Epidermal melanocyte (primary cell): ENCODE results near the gene TRIM67.

Source experiments
- DNase-seq: peaks from one replicate; pipeline ENCODE4 v3.0.0; 2011; ENCODE audit warnings: low spot score; ENCODE audit not compliant: insufficient read length

Gene TRIM67

GRCh38 chr1:231183639-231184590, 22.1 kb downstream of the TRIM67 start:
- DNase-seq: no peak

- no peak for DNase-seq
These were observed 23.0 kb downstream of the TRIM67 start for GRCh38 chr1:231184891-231185290.

- no peak for DNase-seq
These were observed 23.5 kb downstream of the TRIM67 start for GRCh38 chr1:231185391-231185790.

GRCh38 chr1:231186356-231187115, 24.7 kb downstream of the TRIM67 start:
- no peak for DNase-seq

GRCh38 chr1:231187571-231187970, 25.7 kb downstream of the TRIM67 start:
- DNase-seq: peak; percentile 74

GRCh38 chr1:231188072-231188471, 26.2 kb downstream of the TRIM67 start:
- no peak for DNase-seq

GRCh38 chr1:231188768-231189167, 26.9 kb downstream of the TRIM67 start:
- no peak for DNase-seq

GRCh38 chr1:231189683-231190270, 27.9 kb downstream of the TRIM67 start:
- no peak for DNase-seq

- DNase-seq: no peak
These were observed 28.6 kb downstream of the TRIM67 start for GRCh38 chr1:231190456-231190855.

GRCh38 chr1:231192620-231193163, 30.8 kb downstream of the TRIM67 start:
- no peak for DNase-seq

- no peak for DNase-seq
These were observed 32.0 kb downstream of the TRIM67 start for GRCh38 chr1:231193710-231194340.

GRCh38 chr1:231194476-231194842, 32.6 kb downstream of the TRIM67 start:
- no peak for DNase-seq

GRCh38 chr1:231194843-231195516, 33.1 kb downstream of the TRIM67 start:
- no peak for DNase-seq

GRCh38 chr1:231196307-231196706, 34.4 kb downstream of the TRIM67 start:
- DNase-seq: no peak

GRCh38 chr1:231196728-231197127, 34.9 kb downstream of the TRIM67 start:
- no peak for DNase-seq

GRCh38 chr1:231199868-231200267, 38.0 kb downstream of the TRIM67 start:
- DNase-seq: no peak

- DNase-seq: peak; percentile 32
These were observed 38.7 kb downstream of the TRIM67 start for GRCh38 chr1:231200388-231201031.

- no peak for DNase-seq
These were observed 39.6 kb downstream of the TRIM67 start for GRCh38 chr1:231201375-231201978.

GRCh38 chr1:231201979-231202633, 40.2 kb downstream of the TRIM67 start:
- no peak for DNase-seq
